RCC 7860 (cell line): Measurements from ENCODE around the gene FAM78B.

Experiments used
- DNase-seq: peaks from one replicate; pipeline ENCODE4 v3.0.0-alpha.2; 2015; ENCODE audit warnings: low spot score
- FAIRE-seq: peaks from 2 replicates; lab custom pipeline; 2012; peaks lifted over from hg19 to GRCh38; lab: Jason Lieb, UNC

Gene FAM78B

DNA sequence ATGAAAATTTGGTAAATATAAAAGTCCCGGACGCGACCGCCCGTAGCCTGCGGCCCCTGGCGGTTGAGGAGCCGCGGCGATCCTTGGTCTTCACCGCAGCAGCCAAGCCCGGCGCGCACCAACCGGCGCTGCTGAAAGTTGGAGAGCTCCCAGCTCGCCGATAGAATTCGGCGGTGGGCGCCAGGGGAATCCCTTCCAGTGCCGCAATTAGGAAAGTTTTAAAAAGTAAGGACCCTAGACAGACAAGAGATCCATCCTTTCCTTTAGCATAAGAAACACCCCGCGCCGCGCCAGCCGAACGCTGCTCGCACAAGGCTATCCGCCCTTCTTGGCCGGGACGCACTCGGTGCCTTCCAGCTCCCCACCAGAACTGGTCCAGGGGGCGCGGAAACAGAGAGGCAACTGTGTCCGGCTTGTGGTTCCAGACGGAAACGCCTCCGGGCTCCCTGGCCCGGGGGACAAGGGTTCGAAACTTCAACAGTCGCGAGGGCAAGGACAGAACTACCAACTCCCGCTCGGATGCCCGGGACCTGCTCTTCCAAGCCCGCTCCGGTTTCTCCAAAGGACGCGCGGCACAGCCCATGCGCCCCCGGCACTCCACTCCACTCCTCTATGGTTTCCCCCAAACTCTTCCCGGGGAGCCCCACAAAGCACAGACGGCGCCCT lies 1.7 kb downstream of the FAM78B start:
- FAIRE-seq, result no peak
- DNase-seq, result no peak

DNA sequence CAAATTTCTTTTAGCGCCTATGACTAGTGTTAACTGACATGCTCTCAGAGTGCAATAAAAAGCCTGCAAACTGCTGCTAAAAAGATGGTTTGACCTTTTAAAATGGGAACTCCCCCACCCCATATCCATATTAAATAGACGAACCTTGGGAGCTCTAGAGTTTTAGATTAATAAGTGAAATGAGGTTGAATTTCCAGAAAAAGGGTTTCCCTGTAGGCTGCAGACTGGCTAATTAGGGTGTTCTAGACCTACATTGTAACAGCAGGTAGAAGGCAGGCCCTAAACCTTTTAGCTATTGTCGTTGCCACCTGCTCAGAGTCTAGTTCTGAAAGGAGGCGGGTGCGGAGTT lies 2.2 kb downstream of the FAM78B start:
- FAIRE-seq (no peak), DNase-seq (no peak)

DNA sequence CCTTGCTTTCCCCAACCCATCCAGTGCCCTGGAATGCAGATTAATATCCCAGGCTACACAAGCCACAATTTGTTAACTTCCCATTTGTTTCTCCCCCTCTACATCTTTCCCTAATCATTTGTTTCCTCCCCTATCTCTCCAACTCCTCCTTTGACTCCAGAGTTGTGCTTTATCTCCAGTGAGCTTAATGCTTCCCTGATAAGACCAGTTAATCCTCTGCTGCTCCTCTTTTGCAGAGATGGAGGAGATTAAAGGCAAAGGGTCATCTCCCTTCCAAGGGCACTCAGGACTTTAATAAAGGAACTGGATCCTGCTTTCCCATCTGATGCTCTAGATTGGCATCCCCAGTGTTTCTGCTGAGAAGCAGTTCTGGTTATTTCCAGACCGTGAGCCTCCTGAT lies 7.1 kb downstream of the FAM78B start:
- DNase-seq (no peak), FAIRE-seq (no peak)

DNA sequence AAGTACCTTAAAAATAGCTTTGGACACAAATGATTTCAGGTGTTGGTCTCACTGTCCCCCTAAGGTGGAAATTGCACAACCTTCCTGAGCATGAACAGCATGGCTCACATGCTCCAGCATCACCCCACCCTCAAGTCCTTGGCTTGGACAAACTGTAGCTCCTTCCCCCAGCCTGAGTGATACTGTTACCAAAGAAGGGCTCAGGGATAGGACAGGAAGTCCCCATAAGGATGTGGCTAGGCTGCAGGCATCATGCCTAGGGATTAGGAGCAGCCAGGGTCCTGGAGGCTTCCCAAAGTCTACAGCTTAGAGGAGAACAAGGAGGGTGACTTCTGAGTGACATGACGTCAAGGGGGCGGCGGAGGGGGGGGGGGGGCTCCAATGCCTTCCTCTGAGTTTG lies 10.1 kb downstream of the FAM78B start:
- FAIRE-seq (no peak), DNase-seq (no peak)

- FAIRE-seq (no peak), DNase-seq (no peak)
Measured at GRCh38 chr1:166155108-166155507, 11.7 kb downstream of the FAM78B start.

DNA sequence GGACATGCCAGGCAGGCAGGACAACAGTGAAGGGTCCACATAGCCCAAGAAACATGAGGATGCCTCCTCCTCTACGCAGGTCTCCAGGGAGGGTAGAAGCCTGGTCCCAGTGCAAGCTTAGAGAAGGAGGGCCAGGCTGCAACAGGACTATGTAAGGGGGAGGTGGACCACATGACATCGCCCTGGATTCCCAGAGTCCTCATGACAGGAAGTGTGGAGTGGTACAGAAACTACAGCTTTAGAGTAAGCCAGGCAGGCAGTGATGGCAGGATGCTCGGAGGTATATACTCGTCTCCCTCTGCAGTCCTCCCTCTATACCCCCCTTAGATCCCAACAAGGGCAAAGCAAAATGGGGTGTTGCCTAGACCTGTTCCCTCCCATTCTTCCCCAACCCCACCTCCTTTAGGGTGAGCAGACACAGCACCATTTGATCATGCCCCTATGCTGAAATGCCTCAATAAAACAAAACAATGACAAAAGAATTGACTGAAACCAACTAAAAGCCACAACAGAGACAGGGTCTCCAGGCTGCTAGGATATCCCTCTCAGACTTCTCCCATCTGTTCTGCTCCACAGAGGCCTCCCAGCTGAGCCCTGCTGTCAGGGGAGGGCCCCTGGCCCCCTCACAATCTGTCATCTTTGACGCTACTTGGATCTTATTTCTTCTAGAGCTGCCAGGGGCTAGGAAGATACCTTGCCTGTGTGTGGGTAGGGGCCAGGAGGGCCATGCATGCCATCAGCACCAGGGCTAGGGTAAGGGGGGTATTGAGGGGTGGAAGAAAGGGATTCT lies 13.1 kb downstream of the FAM78B start:
- no peak for FAIRE-seq
- no peak for DNase-seq

- no peak for FAIRE-seq
- DNase-seq, result no peak
Measured at GRCh38 chr1:166152978-166153377, 13.8 kb downstream of the FAM78B start.

DNA sequence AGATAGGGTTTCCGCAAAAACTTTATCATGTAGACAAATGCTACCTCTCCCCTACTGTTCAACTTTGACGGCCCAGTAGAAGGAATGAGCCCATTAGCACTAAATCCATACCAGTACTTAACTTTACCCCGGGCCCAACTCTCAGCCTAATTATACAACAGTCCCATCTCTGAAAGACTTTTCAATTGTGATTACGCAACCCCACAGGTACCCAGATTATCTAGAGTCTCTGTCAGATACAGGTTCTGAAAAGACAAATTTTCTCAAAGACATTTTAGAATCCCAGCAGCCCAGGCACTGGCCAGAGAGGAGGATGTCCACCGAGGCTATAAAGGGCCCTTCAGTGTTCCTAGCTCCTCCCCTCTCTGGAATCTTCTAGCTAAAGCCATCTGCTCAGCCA lies 15.0 kb downstream of the FAM78B start:
- DNase-seq (no peak), FAIRE-seq (no peak)

DNA sequence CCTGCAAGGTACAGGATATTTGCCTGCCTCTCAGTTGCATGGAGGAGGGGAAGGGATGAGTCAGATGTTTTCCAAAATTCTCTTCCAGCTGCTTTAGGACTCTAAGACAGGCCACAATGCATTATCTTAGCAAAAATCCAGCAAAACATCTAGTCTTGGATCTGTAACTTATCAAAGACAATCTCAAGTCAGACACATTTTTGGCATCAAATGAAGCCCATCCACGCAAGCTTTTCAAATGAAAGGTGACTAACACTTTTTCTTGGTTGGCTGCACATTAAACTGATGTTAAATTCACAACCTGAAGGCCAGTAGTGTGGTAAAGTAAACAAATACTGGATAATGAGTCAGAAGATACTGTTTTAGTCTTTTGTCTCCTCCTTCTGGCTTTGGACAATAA lies 21.3 kb downstream of the FAM78B start:
- DNase-seq, result peak; percentile 34
- peak; percentile 66 for FAIRE-seq

DNA sequence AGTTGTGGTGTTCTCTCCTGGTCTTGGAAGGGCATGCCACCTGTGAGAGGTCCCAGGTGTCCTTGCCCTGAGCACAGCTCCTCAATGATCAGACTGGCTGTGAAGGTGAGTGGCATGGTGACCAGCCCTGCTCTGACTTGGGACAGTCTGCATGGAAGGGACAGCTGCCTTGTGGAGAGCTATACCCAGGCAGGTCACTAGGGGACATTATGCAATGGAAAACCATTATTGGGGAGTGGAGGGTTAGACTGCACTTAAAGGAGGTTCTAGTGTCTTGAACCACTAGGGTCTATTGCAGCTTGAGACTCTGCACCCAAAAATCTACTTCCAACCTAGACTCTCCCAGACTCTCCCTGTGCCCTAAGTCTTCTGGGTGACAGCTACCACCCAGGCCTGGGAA lies 24.8 kb downstream of the FAM78B start:
- no peak for FAIRE-seq
- DNase-seq, result no peak

- DNase-seq, result no peak
- no peak for FAIRE-seq
Measured at GRCh38 chr1:166140251-166140650, 26.6 kb downstream of the FAM78B start.

GRCh38 chr1:166139735-166140134 lies 27.1 kb downstream of the FAM78B start:
- DNase-seq (no peak), FAIRE-seq (no peak)

- no peak for DNase-seq
- FAIRE-seq, result no peak
Measured at GRCh38 chr1:166136699-166137401, 30.0 kb downstream of the FAM78B start.

GRCh38 chr1:166136222-166136621 lies 30.6 kb downstream of the FAM78B start:
- DNase-seq (no peak), FAIRE-seq (no peak)

DNA sequence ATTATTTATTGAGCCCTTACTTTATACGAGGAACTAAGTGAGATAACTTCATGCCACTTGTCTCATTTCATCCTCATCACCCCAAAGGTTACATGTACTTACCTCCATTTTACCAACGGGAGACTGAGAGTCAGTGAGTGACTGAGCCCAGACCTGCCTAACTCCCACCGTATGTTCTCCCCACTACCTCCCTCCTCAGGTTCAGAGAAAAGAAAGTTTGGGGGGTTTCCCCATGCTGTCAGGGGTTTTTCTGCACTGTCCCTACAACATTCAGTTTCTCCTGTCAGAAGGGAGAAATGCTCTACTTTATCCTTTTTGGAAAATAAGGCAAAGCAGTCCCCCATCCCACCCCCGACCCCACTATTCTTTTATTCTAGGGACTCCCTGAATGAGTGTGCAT lies 32.9 kb downstream of the FAM78B start:
- no peak for FAIRE-seq

GRCh38 chr1:166133276-166133841 lies 33.4 kb downstream of the FAM78B start:
- DNase-seq (peak; percentile 18), FAIRE-seq (peak; percentile 7)

More for the DNA sequence above, 32.9 kb downstream of the FAM78B start:
- no peak for DNase-seq

- FAIRE-seq (no peak), DNase-seq (no peak)
Measured at GRCh38 chr1:166132496-166132895, 34.3 kb downstream of the FAM78B start.

DNA sequence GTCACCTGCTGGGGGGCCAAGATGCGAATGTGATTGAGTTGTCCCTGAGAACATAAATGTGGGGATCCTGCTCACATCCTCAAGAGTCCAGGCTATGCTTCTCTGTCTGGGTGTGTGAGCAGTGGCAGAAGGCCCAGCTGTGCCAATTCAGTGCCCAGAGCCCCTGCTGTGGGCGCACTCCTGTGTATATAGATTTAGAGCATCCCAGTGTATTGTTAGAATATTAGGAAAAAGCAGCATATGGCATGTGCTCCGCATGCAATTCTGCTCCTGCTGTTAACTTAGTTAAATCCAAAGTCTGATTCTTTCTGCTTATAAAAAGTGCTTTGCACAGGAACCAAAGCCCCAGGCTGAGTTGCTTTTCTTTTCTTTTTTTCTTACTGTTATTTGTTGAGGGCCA lies 37.8 kb downstream of the FAM78B start:
- no peak for DNase-seq
- no peak for FAIRE-seq

GRCh38 chr1:166128195-166128594 lies 38.6 kb downstream of the FAM78B start:
- FAIRE-seq (no peak), DNase-seq (no peak)

GRCh38 chr1:166127003-166127402 lies 39.8 kb downstream of the FAM78B start:
- no peak for DNase-seq
- FAIRE-seq, result no peak

DNA sequence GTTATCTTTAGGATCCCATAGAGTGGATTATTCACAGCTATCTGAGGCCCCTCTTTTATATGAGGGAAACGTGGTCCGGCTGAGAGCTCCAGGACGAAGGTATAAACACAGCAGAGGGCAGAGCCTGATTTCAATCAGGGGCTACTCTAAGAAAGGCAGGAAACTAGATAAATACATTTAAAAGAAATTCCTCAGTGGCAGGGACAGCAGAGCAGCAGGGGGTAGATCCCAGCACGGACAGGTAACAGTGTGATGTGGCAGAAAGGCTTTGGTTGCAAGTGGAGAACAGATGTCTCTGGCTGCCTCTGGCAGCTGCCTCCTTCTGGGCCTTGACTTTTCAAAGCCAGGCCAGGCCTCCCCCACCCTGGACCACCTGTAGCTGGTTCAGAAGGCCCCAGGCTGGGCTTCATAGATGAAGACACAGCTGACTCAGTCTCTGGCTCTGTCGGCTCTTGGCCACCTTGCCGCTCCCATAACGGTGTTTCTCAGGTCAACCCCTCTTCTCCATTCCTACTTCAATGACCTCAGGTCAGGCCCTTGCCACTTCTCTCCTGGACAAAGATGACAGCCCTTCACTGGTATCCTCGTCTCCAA lies 43.8 kb downstream of the FAM78B start:
- DNase-seq, result no peak

More for the DNA sequence above, 43.8 kb downstream of the FAM78B start:
- no peak for FAIRE-seq
